Keratinocyte (primary cell): ENCODE measurements around the gene CLTC. TPM values are rescaled to one million over a fixed set of nuclear protein-coding genes. Genes with fewer than 3 reads are reported as not detected.
A peak's percentile ranks its signal among the peaks of the same experiment; 100 is the strongest.

Experiments
- DNase-seq: peaks from one replicate; pipeline ENCODE4 v3.0.0-alpha.2; 2011; ENCODE audit warnings: low read depth, missing footprints, low spot score
- FAIRE-seq: peaks from 2 replicates; lab custom pipeline; 2011; peaks lifted over from hg19 to GRCh38; lab: Jason Lieb, UNC
- H2AFZ ChIP-seq: 2 replicates; pipeline ENCODE4 v1.6.0; 2012; ENCODE audit warnings: low read length, control low read depth, inconsistent platforms; ENCODE audit not compliant: control insufficient read depth
- H3K27ac ChIP-seq: 2 replicates; pipeline ENCODE4 v1.5.1; 2011; ENCODE audit warnings: low read length; ENCODE audit not compliant: control insufficient read depth, insufficient read depth
- H3K27me3 ChIP-seq: 3 replicates; pipeline ENCODE4 v1.6.0; 2011; ENCODE audit warnings: low read length; ENCODE audit not compliant: control insufficient read depth, insufficient read depth; ENCODE audit errors: extremely low read depth
- H3K36me3 ChIP-seq, 2 experiments: 2 replicates in 1 of 2; 3 replicates in 1 of 2; pipeline ENCODE4 v1.5.1; 2011; ENCODE audit warnings: low read length in 2 of 2, mild to moderate bottlenecking in 1 of 2; ENCODE audit not compliant: control insufficient read depth in 2 of 2, insufficient read depth in 2 of 2; ENCODE audit errors: extremely low read depth in 1 of 2
- H3K4me1 ChIP-seq: 3 replicates; pipeline ENCODE4 v1.5.1; 2011; ENCODE audit warnings: low read length; ENCODE audit not compliant: control insufficient read depth, insufficient read depth; ENCODE audit errors: extremely low read depth
- H3K4me2 ChIP-seq: 3 replicates; pipeline ENCODE4 v1.6.0; 2011; ENCODE audit warnings: low read depth, low read length; ENCODE audit not compliant: control insufficient read depth, insufficient read depth; ENCODE audit errors: extremely low read depth
- H3K4me3 ChIP-seq, 3 experiments: fragments of 200-600 bp in 1 of 3; sonication (generic) in 1 of 3; 2 replicates in 2 of 3; 3 replicates in 1 of 3; pipeline ENCODE4 v1.5.1; 2011 to 2016; ENCODE audit warnings: low read length in 3 of 3, mild to moderate bottlenecking in 3 of 3, control low read depth in 2 of 3, inconsistent platforms in 1 of 3, low read depth in 1 of 3, mixed read lengths in 1 of 3, mixed run types in 1 of 3, moderate library complexity in 1 of 3; ENCODE audit not compliant: control insufficient read depth in 2 of 3, insufficient read depth in 2 of 3; ENCODE audit errors: extremely low read depth in 1 of 3
- H3K79me2 ChIP-seq: 2 replicates; pipeline ENCODE4 v1.6.0; 2012; ENCODE audit warnings: low read length; ENCODE audit not compliant: control insufficient read depth, insufficient read depth
- H3K9ac ChIP-seq: 3 replicates; pipeline ENCODE4 v1.6.0; 2011; ENCODE audit warnings: low read length; ENCODE audit not compliant: control insufficient read depth, insufficient read depth; ENCODE audit errors: extremely low read depth
- H3K9me1 ChIP-seq: 3 replicates; pipeline ENCODE4 v1.6.0; 2011; ENCODE audit warnings: low read length; ENCODE audit not compliant: control insufficient read depth, insufficient read depth; ENCODE audit errors: extremely low read depth
- H3K9me3 ChIP-seq: 2 replicates; pipeline ENCODE4 v1.5.1; 2012; ENCODE audit warnings: low read depth, low read length; ENCODE audit not compliant: control insufficient read depth
- H4K20me1 ChIP-seq: 3 replicates; pipeline ENCODE4 v1.6.0; 2011; ENCODE audit warnings: low read length; ENCODE audit not compliant: control insufficient read depth, insufficient read depth; ENCODE audit errors: extremely low read depth
- EZH2 ChIP-seq: IDR thresholded peaks from one replicate; pipeline ENCODE4 v1.6.1; 2012; ENCODE audit warnings: inconsistent platforms, mild to moderate bottlenecking, low read length, moderate library complexity
- dilution Hi-C: fragments of 300-500 bp; cut with MboI; formaldehyde crosslinking; loops from one replicate; pipeline ENCODE4 v1.7.0; 2020; ENCODE audit warnings: low sequenced_read_pairs; ENCODE audit not compliant: extremely low pct_ligation_motif_present
- polyA plus RNA-seq, 5 experiments: library from polyadenylated mRNA; depleted of rRNA in 3 of 5; stranded (reverse) in 3 of 5; stranded (forward) in 1 of 5; unstranded in 1 of 5; fragments of >200 nt; gene quantifications; 1 replicate in 1 of 5; 2 replicates in 3 of 5; 3 replicates in 1 of 5; pipeline versions ENCODE4 v1.2.1 to v1.2.3, GENCODE V29; 2011 to 2012; ENCODE audit warnings: missing spikeins in 2 of 5, low read depth in 1 of 5, low replicate concordance in 1 of 5
- TF ChIP-seq, protein P1 (sequence below), 3 experiments: IDR thresholded peaks in 1 of 3; conservative IDR thresholded peaks in 1 of 3; optimal IDR thresholded peaks in 1 of 3; 2 replicates in 2 of 3; 3 replicates in 1 of 3; pipeline versions ENCODE3 to v1.5.1; 2011; ENCODE audit warnings: low read length in 3 of 3, mild to moderate bottlenecking in 3 of 3, moderate library complexity in 2 of 3, control low read depth in 1 of 3, inconsistent platforms in 1 of 3; ENCODE audit not compliant: insufficient read depth in 2 of 3; ENCODE audit errors: extremely low read depth in 1 of 3

Gene CLTC
- polyA plus RNA-seq, 1 donor (not counting 4 experiments of a cell fraction or from before 2014, with no cell fraction given), result 209 TPM

- H4K20me1 ChIP-seq, result peaks cover 5% of the 10 kb centered on the region
- dilution Hi-C loops, result no loop called here
- peaks cover 0 to 9% of the 10 kb centered on the region in 2 experiments for H3K36me3 ChIP-seq
- FAIRE-seq (no peak), DNase-seq (no peak)
- H3K79me2 ChIP-seq, result peaks cover 94% of the 10 kb centered on the region
- TF ChIP-seq, protein P1, sequence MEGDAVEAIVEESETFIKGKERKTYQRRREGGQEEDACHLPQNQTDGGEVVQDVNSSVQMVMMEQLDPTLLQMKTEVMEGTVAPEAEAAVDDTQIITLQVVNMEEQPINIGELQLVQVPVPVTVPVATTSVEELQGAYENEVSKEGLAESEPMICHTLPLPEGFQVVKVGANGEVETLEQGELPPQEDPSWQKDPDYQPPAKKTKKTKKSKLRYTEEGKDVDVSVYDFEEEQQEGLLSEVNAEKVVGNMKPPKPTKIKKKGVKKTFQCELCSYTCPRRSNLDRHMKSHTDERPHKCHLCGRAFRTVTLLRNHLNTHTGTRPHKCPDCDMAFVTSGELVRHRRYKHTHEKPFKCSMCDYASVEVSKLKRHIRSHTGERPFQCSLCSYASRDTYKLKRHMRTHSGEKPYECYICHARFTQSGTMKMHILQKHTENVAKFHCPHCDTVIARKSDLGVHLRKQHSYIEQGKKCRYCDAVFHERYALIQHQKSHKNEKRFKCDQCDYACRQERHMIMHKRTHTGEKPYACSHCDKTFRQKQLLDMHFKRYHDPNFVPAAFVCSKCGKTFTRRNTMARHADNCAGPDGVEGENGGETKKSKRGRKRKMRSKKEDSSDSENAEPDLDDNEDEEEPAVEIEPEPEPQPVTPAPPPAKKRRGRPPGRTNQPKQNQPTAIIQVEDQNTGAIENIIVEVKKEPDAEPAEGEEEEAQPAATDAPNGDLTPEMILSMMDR (optimal IDR thresholded peaks at IDR 0.05 in 1 of 3, IDR thresholded peaks at IDR 0.05 in 1 of 3, conservative IDR thresholded peaks at IDR 0.05 in 1 of 3; ENCODE audit: extremely low read depth in 1 of 3, insufficient read depth in 2 of 3, low read length in 3 of 3), result no peak
- no peak for TF ChIP-seq EZH2
- H3K27ac ChIP-seq, result peak overlapping the region; percentile 99
- no peaks in the 10 kb centered on the region for H3K27me3 ChIP-seq
- H2AFZ ChIP-seq, result peak overlapping the region; percentile 87
- peaks cover 4% of the 10 kb centered on the region for H3K9me1 ChIP-seq
- peak overlapping the region; percentile 96 to 100 (median 100) for H3K4me3 ChIP-seq
- peaks cover 32% of the 10 kb centered on the region for H3K4me1 ChIP-seq
- no peaks in the 10 kb centered on the region for H3K9me3 ChIP-seq
- H3K4me2 ChIP-seq, result peak overlapping the region; percentile 97
- peak overlapping the region; percentile 100 for H3K9ac ChIP-seq
Measured at GRCh38 chr17:59707971-59708430, 88.3 kb downstream of the CLTC start.

DNA sequence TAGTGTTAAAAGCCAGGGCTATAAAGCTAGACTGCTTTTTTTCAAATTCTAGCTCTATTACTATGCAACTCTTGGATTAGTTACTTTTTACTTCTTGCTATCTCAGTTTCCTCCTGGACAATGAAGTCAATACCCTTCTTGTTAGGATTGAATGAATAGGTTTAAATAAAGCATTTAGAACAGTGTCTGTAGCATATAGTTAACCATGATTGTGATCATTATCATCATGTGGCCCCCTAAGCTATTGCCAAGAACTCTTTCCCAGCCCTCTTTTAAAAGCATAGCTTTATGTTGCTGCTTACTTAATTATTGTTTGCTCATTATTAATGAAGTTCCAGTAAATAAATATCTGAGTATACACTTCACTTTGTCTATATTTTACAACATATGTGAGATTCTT is 92.2 kb downstream of the CLTC start:
- no peak overlapping the region for H3K4me2 ChIP-seq
- H3K27ac ChIP-seq, result no peak overlapping the region

More for the DNA sequence above, 92.2 kb downstream of the CLTC start:
- Histone ChIP-seq H3K9ac (no peak overlapping the region), H3K79me2 (peaks cover 87% of the 10 kb centered on the region), H2AFZ (no peak overlapping the region), H3K36me3 (peaks cover 0 to 3% of the 10 kb centered on the region in 2 experiments), H3K4me1 (peaks cover 14% of the 10 kb centered on the region), H4K20me1 (no peaks in the 10 kb centered on the region), H3K9me3 (no peaks in the 10 kb centered on the region), H3K4me3 (no peak overlapping the region), H3K27me3 (no peaks in the 10 kb centered on the region), H3K9me1 (peaks cover 4% of the 10 kb centered on the region)
- DNase-seq, result no peak
- no peak for FAIRE-seq
- dilution Hi-C loops, result no loop called here
- TF ChIP-seq, protein P1 (optimal IDR thresholded peaks at IDR 0.05 in 1 of 3, IDR thresholded peaks at IDR 0.05 in 1 of 3, conservative IDR thresholded peaks at IDR 0.05 in 1 of 3; ENCODE audit: extremely low read depth in 1 of 3, insufficient read depth in 2 of 3, low read length in 3 of 3), result no peak
- no peak for TF ChIP-seq EZH2
